Neural progenitor cell (in vitro differentiated cells): ENCODE data around the gene ARMC9.

Experiments
- CTCF ChIP-seq: fragments of 200-600 bp; sonication (generic); IDR thresholded peaks from 2 replicates; pipeline ENCODE4 v1.5.1; 2017; ENCODE audit warnings: antibody characterized with exemption, mild to moderate bottlenecking
- EZH2 ChIP-seq: fragments of 200-600 bp; sonication (generic); IDR thresholded peaks from 2 replicates; pipeline ENCODE4 v1.6.1; 2017; ENCODE audit warnings: antibody characterized with exemption, mild to moderate bottlenecking, moderate library complexity
- EZH2phosphoT487 ChIP-seq: fragments of 200-600 bp; sonication (generic); IDR thresholded peaks from 2 replicates; pipeline ENCODE4 v1.6.1; 2017; ENCODE audit warnings: antibody characterized with exemption

GRCh38 chr2:231384970-231385369, 186.5 kb downstream of the ARMC9 start:
- no peak for TF ChIP-seq CTCF
- no peak for TF ChIP-seq EZH2phosphoT487
- TF ChIP-seq EZH2: no peak
